GM21825 (cell line): ENCODE measurements around the gene STK38L.

Experiments
- ATAC-seq: cut with Tn5 transposase; IDR thresholded peaks from one replicate; pipeline ENCODE4 v1.9.1; 2021; ENCODE audit warnings: mild to moderate bottlenecking, moderate library complexity; ENCODE audit not compliant: unreplicated experiment

The STK38L gene

DNA sequence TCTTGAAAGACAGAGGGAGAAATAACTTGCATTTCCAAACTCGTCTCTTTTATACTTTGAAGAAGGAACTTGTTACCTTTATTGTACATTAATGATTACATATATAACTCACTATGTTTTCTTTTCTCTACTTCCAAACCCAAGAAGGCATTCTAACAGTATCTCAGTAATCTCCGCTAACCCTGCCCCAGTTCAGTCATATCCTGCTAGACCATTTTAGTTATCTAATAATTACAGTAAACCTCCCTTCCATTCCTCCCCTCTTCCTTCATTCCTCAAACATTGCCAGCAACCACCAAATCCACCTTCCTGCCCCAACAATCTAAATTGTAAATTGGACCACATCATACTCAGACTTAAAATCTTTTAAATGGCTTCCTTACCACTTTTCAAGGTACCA lies 30.6 kb downstream of the STK38L start:
- no peak for ATAC-seq

DNA sequence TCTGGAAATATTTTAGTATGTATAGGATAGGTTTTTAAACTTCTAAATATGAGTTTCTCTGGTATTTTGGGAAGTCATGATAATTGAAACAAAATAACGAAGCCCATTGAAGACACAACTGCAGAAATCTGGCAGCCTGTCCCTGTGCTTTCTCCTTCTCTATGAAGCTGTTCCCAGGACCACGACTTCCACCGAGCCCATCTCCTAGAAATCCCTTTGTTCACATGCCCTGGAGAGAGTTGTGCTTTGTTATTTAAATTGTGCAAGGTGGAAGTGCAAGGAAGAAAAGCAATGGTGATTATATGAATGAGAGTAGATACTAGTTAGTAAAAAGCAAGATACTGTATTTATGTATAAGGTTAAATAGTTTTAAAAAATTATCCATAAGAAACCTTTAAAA lies 32.2 kb downstream of the STK38L start:
- no peak for ATAC-seq

DNA sequence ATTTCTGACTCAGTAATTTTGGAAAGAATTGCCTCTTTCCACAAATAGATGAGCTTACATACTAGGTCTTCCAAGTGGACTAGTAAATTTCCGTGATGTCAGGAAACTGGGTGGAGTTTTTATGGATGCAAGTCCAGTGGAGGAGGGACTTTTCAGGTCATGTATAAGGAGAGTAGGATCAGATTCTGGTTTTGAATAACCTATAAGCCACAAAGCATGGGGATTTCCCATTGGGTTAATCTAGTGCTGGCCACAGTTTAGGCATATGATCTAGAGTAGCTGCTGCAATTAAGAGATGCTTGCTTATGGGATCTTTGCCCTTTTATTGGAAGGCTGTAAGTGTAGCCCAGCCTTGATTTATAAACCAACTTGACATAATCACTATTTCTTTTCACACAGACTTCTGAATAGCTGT lies 33.8 kb downstream of the STK38L start:
- ATAC-seq: peak; percentile 87

DNA sequence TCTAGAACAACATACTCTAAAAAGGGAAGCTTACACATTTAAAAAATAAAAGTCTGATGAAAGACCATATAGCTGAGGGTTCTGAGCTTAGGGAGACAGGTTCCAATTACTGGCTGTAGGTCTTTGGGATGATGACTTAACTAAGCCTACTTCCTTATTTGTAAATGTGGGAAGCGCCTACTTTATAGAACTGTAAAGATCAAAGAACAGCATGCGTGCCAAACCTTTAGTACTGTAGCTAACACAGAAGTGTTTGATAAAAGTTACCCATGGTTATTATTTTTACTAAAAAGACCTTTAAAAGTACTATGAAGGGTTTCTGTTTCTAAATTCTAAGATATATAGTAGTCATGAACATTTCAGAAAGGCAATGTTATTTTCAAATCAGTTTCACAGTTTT lies 35.7 kb downstream of the STK38L start:
- no peak for ATAC-seq

DNA sequence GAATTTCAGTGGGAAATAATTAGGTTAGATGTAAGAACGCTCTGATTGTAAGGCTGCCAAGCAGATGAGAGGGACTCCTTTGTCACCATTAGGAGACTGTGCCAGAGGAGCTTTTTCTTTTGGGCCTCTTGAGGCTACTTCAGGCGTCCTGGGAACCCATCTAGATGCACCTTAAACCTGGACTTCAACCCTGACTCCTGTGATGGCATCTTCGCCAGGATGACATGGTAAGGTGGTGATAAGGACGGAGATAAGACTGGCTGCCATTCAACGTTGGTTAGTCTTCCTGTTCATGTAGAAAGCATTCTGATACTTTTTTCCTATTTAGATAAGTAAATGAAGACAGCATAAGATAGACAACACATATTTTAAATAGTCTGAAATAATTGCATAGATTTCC lies 36.3 kb downstream of the STK38L start:
- ATAC-seq: no peak

DNA sequence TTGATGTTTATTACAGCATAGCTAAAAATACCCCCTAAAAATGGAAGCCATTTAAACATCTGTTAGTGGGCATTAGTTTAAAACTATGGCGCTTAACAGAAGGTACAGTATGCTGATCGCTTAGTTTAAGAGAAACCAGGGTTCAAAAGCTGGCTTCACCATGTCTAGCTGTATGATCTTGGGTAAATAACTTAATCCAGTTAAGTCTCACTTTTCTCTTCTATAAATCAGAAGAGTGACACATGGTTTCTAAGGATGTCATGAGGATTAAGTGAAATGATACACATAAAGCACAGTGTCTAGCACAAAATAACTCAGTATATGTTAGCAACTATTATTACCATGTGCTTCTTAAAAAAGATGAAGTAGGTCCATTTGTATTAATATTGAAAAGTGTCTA lies 38.7 kb downstream of the STK38L start:
- ATAC-seq: no peak

DNA sequence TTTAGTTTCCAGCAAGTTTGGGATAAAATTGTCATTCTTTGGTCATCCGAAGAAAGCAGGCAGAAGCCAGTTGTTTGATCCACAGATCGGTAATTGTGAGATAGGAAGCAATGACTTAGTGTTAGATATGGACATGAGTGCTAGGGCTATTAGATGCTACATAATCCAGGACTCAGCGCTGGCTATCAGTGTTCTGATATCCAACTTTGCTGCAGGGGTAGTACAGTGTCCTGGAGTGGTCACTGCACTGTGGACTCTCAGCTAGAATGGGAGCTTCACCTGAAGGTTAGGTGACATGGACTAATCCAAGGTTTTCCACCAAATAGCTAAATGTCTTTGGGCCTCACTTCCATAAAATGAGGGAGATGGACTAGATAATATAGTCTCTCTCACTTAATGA lies 39.9 kb downstream of the STK38L start:
- ATAC-seq: no peak

DNA sequence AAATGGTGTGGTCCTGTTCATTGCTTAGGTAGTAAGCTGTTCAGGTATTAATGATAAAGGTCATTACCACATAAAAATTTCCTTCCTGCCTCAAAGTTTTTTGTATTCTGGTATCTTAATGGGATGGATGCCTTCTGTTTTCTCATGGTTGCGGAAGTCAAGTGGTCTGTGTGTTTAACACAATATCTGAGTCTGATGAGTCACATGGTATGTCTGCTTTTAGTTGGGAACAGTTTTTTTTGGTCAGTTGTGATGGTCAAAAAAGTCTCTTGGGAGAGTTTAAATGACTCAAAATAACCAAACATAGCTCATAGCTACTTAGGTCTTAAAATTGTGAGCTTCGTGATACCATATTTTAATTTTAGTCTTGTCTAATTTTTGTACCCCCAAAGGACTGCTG lies 40.7 kb downstream of the STK38L start:
- ATAC-seq: peak; percentile 66

DNA sequence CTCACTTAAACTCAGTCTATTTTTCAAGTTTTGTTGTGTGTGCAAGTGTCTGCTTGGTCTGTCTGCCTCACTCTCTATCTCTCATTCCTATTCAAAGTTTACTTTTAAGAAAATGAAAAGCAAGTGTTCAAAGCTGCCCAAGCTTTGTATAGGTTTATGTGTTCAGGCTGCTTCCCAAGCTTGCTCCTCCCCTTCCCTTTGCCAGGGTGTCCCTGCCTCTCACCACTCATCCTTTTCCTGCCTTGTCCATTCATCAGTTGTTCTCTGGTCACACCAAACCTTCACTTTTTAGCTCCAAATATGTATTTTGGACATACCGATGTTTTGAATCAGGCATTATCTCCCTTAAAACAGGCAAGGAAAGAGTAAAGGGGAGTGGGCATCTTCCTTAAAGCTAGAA lies 41.3 kb downstream of the STK38L start:
- no peak for ATAC-seq

DNA sequence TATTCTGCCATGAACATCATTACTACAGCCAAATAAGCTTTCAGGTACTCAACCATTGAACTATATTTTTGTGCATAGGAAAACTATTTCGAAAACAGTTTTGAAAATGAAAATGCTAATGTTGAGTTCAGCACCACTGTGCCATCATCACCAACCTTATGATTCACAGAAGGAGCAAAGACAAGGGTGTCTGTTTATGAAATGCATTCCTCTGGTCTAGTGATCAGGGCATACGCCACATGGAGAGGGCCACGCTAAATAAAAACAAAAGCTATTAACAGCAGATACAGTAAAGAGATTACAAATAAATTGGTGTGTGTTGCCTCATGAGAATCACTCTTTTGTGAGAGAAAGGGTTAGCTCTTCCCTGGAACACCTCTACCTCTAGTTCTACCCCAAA lies 45.3 kb downstream of the STK38L start:
- no peak for ATAC-seq

DNA sequence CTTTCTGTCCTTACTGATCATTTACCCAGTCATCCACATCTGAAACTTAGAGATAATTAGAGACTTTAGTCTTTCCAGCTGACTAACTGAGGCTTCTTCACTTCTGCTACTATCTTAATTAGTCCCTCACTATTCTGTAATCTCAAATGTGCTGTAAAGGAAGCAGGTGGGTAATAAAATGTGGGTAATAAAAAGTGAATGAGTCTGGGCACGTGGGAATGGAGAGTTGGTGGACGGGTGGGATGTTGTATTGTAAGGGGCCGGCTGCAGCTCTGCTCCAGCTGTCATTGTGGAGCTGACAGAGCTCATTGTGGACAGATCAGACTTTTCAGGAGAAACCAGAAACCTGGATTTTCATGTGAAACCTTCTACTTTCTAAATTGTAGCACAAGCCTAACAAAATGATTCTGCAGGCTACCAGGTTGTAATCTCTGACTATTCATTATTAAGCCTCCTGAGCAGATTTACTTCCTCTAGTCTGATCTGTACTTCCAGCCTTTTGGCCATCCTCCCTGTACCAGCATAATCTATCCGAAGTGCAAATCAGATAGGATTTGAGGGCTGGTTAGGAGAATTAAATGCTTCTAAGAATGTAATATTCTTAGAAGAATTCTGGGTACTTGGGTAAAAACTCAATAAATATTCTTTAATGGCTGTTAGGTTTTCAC lies 46.5 kb downstream of the STK38L start:
- ATAC-seq: no peak

DNA sequence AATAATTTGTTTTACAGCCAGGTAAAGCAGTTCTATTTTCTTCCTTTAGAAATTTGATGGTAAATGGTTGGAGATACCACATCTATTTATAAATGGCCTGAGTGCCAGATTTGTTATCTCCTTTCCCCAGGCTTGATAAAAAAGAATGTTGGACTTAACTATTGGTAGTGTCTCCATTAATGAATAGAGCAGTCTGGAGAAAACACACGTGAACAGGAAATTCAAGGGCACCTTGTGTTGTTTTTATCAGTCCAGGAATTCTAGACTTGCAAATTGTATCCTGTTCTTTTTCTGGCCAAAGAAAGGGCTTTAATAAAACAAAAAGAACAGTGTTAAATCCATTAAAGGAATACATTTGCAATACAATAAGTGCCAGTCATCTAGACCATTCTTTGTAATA lies 47.8 kb downstream of the STK38L start:
- ATAC-seq: no peak

DNA sequence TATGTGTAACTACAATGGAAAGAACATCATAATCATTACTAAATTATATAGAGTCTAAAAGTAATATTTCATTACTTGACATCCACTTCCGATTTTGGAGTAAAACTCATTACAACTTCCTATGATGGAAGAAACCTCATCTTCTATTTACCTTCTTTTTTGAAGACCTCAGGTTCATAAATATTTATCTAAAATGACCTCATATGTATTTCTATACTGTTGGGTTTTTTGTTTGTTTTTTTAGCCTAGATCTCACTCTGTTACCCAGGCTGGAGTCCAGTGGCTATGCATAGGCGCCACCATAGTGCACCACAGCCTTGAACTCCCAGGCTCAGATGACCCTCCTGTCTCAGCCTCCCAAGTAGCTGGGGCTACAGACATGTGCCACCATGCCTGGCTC lies 48.6 kb downstream of the STK38L start:
- ATAC-seq: no peak

DNA sequence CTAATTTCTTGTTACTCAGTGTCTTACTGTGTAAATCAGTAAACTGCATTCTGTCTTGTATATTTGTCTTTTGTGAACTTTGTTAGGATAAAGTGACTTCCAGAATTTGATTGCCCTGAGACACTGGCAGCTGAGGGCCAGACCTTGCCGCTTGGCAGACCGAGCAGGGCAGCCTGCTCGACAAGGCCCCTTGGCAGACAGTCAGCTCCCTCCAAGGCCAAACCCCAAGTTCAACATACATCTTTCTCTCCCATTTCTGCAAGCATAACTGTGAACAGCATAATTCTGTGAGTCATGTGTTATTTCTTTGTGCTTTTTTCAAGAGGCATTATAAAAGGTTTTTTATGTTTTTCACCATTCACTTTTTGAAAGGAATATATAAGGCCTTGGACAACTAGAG lies 49.4 kb downstream of the STK38L start:
- ATAC-seq: no peak

DNA sequence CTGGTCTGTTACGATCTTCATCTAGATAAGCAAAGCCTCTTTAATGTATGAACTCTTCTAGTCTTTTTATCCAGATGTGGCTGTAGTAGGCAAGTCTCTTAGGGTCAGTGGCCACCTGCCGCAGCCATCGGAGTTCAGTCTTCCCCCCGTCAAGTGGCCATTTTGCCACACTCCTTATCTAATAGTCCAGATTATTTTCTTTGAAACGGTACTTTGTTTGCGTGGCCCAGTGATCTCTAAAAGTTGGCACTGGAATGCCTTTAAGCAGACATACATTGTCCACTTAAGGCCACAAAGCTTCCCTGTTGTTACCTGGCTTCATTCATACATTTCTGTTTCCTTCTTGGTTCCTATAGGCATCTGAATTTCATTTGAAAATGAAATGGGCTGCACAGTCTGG lies 52.6 kb downstream of the STK38L start:
- ATAC-seq: no peak

DNA sequence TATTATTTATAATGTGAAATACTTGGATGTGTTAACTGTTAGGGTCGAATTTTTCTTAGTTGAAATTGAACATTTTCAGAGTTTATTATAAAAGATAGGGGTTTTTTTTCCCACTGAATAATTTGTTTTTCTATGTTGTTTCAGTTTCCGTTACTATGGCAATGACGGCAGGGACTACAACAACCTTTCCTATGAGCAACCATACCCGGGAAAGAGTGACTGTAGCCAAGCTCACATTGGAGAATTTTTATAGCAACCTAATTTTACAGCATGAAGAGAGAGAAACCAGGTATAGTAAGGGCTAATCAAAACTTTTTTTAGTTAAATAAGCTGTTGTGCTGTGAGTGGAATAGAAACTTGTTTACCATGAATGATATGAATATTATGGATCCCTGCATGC lies 53.5 kb downstream of the STK38L start:
- no peak for ATAC-seq

DNA sequence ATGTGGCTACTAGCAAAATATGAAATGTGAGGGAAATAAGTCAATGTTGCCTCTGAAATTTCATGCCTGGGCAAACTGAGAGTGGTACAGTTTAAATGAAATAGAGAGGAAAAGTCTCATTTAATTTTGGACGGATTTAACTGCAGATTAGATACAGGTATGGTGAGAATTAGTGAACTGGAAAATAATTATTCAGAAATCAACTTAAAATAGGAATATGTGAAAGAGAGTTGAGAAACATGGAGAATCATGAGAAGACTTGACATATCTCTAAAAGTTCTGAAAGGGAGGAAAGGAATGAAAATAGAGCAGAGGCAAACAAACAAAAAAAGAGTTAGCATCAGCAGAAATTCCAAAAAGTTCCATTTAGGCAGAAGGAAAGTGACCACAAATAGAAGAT lies 55.0 kb downstream of the STK38L start:
- no peak for ATAC-seq

DNA sequence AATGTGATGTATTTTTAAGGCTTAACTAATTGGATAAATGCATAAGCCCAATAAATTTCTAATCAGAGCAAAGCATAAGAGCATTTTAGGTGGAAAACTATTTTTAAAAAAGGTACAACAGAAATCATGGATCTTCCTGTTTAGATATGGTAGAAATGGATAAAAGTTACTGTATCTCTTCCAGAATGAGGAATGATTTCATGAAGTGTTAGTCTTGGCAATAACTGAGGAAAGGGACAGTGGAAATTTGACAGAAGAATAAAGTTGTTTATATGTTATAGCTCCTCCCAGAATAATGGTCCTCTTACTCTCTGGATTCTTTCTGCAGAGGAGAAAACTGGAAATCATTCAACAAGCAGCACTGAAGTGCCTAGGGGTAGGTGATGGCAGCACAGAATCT lies 56.1 kb downstream of the STK38L start:
- ATAC-seq: no peak

DNA sequence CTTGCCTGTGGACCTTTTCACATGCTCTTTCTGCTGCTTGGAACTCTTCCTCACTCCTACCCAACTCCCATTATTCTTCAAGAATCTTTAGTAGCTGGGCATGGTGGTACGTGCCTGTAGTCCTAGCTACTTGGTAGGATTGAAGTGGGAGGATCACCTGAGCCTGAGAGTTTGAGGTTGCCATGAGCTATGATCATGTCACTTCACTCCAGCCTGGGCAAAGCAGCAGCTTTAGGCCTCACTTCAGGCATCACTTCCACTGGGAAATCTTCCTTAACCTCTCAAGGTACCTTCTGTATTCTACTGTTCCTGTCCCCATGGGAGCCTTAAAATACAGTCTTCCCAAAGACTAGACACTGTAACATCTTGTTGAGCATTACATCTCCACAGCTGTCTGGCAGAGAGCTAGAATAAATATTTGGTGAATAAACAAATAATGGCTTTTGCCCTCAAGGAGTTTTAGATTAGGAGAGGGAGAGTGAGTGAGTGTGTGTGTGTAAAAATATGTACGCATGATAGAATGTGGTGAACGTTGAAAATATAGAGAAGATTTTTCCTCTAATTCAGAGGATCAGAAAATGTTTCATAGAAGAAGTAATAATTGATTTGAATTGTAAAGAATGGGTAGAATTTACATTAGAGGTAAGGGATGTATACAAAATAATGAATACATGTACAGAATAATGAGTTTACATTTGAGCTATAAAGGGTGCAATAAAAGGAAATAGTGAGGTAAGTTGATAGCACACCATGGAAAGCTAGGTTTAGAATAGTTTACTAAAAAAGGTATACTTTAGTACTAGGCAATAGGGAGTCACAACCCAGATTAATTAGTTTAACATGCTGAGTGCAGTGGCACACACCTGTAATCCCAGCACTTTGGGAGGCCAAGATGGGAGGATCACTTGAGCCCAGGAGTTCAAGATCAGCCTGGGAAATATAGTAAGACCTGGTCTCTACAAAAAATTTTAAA lies 59.3 kb downstream of the STK38L start:
- no peak for ATAC-seq

DNA sequence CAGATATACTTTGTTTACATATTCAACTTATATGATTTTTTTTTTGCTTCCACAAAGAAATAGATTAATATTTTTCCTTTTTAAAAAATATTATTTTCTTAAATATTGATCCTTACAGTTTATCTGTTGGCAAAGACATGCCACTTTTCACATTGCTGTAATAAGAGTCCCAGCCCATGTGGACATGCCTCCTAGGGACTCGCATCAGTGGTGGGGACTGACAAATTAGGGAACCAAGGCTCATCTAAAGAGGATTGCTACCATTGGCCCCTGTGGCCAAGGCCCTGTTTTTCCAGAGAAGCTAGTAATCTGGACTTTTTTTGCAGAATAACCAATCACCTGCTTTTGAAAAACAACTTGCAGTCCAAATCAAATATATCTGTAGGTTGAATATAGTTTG lies 60.8 kb downstream of the STK38L start:
- ATAC-seq: no peak

DNA sequence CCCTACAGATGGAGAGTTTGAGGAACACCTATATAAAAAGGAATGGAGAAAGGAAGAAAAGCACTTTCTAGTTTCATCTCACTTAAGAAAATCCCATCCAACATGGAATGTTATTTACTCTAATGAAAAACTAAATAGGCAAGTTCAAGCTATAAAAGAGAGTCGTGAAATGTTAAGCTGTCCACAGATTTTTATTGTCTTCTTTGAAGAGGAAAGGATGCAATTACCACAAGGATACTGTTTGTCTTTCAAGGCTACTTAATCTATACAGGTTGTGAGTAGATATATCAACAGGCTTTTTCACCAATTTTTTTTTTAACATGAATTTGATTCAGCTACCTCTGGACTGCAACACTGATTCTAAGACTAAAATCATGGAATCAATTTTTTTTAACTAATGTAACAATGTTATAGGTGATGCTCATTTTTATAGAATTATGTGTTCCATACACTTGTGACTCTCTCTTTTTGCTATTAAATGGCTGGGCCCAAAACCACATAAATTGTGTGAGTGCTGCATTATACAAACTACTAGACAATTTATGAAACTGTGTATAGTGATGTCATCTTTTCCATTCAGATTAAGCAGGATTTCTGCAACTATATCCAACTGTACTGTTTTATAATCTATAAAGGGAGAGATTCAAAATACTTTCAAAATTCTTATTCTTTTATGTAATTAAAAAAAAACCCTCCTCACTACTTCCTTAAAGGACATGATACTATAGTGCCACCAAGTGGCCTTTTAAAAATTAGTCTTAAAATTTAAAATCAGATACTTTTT lies 61.8 kb downstream of the STK38L start:
- no peak for ATAC-seq
